H7 (cell line): ENCODE data around the gene ZBTB48. TPM values are rescaled to one million over a fixed set of nuclear protein-coding genes. Genes with fewer than 3 reads are reported as not detected.

ENCODE experiments used
- DNase-seq: peaks from one replicate; pipeline ENCODE4 v3.0.0; 2012
- H3K27me3 ChIP-seq: 2 replicates; pipeline ENCODE4 v1.6.0; 2011; ENCODE audit warnings: mild to moderate bottlenecking, low read length; ENCODE audit not compliant: control insufficient read depth, insufficient read depth
- H3K36me3 ChIP-seq: replicated peaks from 2 replicates; pipeline ENCODE4 v1.5.1; 2011; ENCODE audit warnings: low read length; ENCODE audit not compliant: control insufficient read depth, insufficient read depth
- H3K4me3 ChIP-seq: 2 replicates; pipeline ENCODE4 v1.5.1; 2011; ENCODE audit warnings: low read depth, mild to moderate bottlenecking, control low read depth, low read length, moderate library complexity; ENCODE audit not compliant: insufficient read depth
- total RNA-seq: library from RNA; depleted of rRNA; stranded (reverse); fragments of >200 nt; shearing (Covaris generic); gene quantifications from 2 replicates; pipeline ENCODE4 v1.2.3, GENCODE V29; 2014

Gene ZBTB48
- total RNA-seq, 1 experiment from 2014 or later: 40.4 TPM

DNA sequence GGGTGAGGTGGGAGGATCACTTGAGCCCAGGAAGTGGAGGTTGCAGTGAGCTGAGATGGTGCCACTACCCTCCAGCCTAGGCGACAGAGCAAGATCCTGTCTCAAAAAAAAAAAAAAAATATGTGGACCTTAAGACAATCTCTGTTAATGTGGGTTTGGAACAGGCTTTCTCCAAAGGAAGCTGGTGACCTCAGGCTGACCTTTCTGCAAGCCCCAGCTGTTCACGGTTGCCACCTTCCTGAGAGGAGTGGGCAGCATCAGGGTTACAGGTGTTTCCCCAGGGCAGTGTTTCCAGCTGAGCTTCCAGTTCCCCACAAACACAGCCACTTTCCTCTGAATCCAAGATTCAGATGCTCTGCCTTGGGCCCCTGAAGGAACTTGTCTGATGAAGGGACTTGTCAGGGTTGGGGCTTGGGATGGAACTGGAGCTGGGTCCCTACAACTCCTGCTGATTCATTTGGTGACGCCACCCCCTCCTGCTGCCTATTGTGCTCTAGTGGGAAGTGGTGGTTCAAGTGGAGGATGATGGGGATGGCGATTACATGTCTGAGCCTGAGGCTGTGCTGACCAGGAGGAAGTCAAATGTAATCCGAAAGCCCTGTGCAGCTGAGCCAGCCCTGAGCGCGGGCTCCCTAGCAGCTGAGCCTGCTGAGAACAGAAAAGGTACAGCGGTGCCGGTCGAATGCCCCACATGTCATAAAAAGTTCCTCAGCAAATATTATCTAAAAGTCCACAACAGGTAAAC lies 1.9 kb downstream of the ZBTB48 start:
- no peak for DNase-seq
- Histone ChIP-seq H3K36me3 (no peaks in the 10 kb centered on the region; the same call in none of the 2 replicates), H3K4me3 (no peak overlapping the region), H3K27me3 (no peaks in the 10 kb centered on the region)

DNA sequence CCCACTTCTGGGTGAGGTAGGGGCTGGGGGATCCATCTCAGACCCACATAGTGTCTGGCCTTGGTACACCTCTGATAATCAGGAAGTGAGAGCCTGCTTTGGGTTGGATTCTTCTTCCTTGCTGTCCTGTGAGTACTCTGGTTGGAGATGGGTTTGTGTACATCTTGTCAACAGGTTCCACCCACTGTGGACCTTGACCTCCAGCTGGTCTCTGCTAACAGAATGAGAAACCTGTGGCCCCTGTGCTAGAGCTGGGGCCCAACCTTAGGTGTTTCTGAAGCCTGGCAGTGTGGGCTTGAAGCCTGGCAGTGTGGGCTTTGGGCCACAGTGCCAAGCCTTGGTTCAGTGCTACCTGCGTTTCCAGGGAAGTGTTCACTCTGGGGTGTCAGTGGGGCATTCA lies 2.6 kb downstream of the ZBTB48 start:
- Histone ChIP-seq H3K27me3 (no peaks in the 10 kb centered on the region), H3K36me3 (no peaks in the 10 kb centered on the region; the same call in none of the 2 replicates), H3K4me3 (no peak overlapping the region)
- no peak for DNase-seq

DNA sequence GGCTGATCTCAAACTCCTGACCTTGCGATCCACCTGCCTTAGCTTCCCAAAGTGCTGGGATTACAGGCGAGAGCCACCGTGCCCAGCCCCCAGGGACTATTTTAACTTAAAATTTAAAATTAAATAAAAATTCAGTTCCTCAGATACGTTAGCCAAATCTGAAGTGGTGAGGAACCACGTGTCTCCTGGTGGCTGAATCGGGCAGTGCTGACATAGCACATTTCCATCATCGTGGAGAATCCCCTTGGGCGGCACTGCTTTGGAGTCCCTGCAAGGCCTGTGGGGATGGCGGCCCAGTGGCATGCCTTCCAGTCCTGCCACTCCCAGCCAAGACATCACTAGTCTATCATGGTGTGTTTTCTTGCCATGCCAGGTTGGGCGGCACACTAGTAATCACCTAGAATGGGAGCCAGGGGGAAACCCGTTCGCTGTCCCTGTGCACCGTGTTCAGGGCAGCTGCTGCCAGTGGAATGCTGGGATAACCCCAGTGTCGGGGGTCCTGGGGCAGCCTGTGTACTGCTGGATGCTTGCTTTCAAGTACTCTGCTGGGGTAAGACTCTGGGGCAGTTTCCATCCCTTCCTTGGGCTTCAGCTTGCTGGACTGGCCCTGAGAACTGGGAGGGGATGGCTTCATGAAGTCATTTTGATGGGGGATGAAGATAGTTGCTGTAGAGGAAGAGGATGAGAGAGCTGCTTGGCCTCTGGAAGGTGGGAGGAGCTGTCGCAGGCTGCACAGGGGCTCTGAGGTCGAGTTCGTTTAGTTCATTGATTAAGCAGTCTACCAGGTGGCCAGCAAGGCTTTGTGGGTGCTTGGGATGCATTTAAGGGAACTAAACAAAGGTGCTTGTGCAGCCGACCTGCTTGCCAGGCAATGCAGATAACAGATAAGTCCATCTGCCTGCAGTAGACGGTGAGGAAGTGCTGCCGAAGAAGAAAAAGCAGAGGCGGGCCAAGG lies 4.6 kb downstream of the ZBTB48 start:
- Histone ChIP-seq H3K27me3 (no peaks in the 10 kb centered on the region), H3K4me3 (no peak overlapping the region), H3K36me3 (peaks cover 4% of the 10 kb centered on the region)
- peak; percentile 69 for DNase-seq

DNA sequence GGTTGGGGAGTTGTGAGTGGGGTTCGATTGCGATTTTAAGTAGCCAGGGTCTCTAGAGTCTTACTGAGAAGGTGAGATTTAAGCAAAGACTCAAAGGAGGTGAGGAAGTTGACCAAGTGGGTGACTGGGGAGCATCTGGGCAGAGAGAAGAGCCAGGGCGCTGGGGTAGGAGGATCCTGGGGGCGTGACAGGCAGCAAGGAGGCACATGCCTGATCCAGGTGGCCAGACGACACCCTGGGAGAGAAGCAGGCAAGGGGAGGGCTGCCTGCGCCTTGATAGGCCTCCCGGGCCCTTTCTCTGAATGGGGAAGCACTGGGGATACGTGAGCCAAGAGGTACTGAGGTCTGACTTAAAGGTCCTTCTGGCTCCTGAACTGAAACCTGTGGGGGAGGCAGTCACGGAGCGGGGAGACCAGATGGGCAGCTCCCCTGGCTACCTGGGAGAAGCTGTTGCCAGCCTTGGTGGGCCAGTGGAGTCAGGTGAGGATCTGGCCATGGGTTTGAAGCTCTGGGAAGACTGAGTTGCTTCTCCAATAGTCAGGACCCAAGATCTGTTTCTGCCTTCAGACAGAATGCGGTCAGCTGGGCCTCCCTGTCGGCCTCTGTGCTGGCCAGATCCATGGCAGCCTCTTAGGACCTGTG lies 5.4 kb downstream of the ZBTB48 start:
- peaks cover 5% of the 10 kb centered on the region for H3K36me3 ChIP-seq

DNA sequence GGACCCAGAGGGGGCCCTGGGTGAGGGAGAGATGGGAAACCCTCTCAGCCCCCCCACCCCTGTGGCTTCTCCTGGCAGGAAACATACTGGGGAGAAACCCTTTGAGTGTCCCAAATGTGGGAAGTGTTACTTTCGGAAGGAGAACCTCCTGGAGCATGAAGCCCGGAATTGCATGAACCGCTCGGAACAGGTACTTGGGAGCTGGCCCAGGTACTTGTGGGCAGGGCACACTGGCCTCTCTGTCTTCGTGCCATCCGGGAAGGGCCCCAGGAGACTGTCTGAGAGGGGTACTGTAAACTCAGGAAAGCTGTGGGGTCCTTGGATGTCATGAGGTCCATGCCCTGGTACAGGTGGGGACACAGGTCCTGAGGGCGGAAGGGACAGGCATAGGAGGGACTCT lies 6.0 kb downstream of the ZBTB48 start:
- H3K36me3 ChIP-seq: peaks cover 5% of the 10 kb centered on the region
- no peak overlapping the region for H3K4me3 ChIP-seq
- no peak for DNase-seq
- H3K27me3 ChIP-seq: no peaks in the 10 kb centered on the region

More for the DNA sequence above, 5.4 kb downstream of the ZBTB48 start:
- DNase-seq: peak; percentile 61
- no peak overlapping the region for H3K4me3 ChIP-seq
- no peaks in the 10 kb centered on the region for H3K27me3 ChIP-seq

DNA sequence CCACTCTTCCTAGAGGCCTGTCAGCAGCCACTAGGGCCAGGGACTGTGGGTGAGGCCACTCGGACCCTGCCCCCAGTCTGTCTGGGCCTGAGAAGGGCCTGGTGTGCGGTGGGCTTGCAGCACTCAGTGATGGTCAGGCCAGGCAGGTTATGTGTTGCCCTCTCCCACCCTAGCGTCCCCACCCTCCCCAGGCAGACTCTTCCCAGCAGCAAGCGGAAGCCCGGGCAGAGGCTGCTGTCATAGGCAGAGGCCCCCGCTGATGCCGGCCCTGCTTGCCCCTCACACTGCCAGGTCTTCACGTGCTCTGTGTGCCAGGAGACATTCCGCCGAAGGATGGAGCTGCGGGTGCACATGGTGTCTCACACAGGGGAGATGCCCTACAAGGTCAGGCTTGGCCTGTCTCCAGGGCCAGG lies 6.6 kb downstream of the ZBTB48 start:
- Histone ChIP-seq H3K36me3 (peaks cover 5% of the 10 kb centered on the region), H3K27me3 (no peaks in the 10 kb centered on the region), H3K4me3 (no peak overlapping the region)
- peak; percentile 46 for DNase-seq

DNA sequence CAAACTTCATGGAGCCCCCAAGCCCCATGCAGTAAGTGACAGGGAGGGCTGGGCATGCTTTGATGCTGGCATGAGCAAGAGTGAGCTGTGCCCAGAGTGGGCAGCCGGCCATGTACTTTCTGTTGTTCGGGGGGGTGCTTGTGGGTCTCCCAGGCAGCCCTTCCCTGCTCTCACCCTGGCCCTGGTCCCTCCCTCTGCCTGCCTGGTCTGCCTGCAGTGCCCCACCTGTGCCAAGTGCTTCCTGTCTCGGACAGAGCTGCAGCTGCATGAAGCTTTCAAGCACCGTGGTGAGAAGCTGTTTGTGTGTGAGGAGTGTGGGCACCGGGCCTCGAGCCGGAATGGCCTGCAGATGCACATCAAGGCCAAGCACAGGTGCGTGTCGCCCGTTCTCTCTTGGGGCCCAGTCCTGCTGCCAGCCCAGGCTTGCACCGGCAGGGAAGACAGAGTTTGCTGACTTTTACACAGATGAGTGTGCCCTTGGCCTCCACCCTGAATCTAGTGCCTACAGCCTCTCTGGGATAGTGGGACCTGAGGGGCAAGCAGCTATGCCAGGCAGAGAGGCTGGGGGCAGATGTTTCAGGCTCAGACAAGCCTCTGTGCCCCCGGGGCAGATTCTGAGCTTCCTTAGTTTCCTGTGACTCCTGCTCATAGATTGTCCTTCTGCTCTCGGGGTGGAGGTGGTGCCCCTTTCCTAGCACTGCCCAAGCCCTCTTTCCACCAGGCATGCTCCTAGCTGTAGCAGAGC lies 7.6 kb downstream of the ZBTB48 start:
- Histone ChIP-seq H3K36me3 (peaks cover 7% of the 10 kb centered on the region), H3K27me3 (no peaks in the 10 kb centered on the region), H3K4me3 (no peak overlapping the region)
- peak; percentile 39 for DNase-seq

DNA sequence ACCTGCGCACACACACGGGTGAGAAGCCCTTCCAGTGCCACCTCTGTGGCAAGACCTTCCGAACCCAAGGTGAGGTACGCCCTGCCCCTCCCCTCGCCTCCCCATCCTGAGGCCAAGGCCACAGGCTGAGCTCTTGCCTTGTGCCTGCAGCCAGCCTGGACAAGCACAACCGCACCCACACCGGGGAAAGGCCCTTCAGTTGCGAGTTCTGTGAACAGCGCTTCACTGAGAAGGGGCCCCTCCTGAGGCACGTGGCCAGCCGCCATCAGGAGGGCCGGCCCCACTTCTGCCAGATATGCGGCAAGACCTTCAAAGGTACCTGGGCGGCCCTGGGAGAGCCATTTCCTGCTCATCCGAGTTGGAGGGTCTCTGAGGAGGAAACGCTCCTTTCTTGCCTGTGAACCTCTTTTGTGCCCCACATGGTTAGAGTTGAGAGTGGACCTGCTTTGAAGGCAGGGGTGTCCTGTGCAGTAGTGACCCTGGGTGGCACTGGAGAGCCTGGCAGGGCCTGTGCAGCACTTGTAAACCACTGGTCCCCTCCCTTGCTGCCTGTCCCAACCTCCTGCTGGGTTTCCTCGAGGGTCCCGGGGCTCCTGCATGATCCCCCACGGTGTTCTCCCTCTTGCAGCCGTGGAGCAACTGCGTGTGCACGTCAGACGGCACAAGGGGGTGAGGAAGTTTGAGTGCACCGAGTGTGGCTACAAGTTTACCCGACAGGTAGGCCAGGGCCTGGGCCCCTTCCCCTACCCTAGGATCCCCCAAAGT lies 8.5 kb downstream of the ZBTB48 start:
- Histone ChIP-seq H3K4me3 (no peak overlapping the region), H3K27me3 (no peaks in the 10 kb centered on the region), H3K36me3 (peaks cover 10% of the 10 kb centered on the region)
- DNase-seq: peak; percentile 54

DNA sequence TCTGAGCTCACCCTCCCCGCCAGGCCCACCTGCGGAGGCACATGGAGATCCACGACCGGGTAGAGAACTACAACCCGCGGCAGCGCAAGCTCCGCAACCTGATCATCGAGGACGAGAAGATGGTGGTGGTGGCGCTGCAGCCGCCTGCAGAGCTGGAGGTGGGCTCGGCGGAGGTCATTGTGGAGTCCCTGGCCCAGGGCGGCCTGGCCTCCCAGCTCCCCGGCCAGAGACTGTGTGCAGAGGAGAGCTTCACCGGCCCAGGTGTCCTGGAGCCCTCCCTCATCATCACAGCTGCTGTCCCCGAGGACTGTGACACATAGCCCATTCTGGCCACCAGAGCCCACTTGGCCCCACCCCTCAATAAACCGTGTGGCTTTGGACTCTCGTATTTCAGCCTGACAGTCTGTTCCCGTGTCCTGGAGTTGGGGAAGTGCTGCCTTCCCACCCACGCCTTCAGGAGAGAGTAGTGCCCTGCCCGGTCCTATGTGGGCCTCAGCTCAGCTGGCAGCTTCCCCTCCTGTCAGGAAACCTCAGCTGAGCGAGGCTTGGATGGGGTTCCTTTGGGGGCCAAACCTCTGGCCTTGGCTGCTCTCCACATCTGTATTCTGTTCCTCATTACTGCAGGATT lies 9.2 kb downstream of the ZBTB48 start:
- Histone ChIP-seq H3K36me3 (peaks cover 14% of the 10 kb centered on the region), H3K4me3 (no peak overlapping the region), H3K27me3 (no peaks in the 10 kb centered on the region)
- DNase-seq: peak; percentile 66

DNA sequence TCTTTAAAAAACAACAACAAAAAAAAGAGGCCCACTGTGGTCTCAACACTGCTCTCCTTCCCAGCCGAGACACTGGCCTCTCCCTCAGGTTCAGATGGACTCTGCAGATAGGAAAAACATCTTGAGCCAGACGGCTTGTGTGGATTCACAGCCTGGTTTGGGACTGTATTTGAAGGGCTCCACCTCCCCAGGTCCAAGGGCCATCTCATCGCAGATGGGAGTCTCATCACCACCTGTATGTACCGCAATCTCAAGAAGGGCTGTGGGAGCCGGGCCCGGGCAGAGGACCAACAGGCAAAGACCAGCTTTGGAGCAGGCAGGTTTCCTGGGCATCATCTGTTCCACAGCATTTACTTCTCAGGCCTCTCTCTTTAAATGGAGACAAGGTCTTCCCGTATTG lies 10.3 kb downstream of the ZBTB48 start:
- H3K27me3 ChIP-seq: no peaks in the 10 kb centered on the region
- no peak for DNase-seq
- H3K4me3 ChIP-seq: no peak overlapping the region
- peaks cover 18% of the 10 kb centered on the region for H3K36me3 ChIP-seq

DNA sequence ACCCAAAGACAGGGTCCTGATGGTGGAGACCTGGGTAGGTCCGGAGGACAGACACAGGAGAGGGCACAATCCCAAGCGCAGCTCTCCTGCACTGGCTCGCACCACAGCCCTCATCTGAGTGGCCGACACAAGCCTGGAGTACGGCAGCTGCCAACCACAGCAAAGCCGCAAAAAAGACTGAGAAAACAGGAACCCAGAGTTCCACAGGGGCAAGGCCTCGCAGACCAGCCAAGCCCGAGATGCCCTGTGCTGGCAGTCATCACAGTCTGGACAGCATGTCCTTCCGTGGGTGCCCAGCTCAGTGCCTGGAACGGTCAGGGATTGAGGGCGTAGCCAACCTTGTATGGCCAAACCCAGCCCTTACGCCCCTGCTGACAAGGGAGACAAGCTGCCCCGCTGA lies 11.4 kb downstream of the ZBTB48 start:
- H3K27me3 ChIP-seq: no peaks in the 10 kb centered on the region
- H3K4me3 ChIP-seq: no peak overlapping the region
- DNase-seq: no peak
- peaks cover 27% of the 10 kb centered on the region for H3K36me3 ChIP-seq

DNA sequence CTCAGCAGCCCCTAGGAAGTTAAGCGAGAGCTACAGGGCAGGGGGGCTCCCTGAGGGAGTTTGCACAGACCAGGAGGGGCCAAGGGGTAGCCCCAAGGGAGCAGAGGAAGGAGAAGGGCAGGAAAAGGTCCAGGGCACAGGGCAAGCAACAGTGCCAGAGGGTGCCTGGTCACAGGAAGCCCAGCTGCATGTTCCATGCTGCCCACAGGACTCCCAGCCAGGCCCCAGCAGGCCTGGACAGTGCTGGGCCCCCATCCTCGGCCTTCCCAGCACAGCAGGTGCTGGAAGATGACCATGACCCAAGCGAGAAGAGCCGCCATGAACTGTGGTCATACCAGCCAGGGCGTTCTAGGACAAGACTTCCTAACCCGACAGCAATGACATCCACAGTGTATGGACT lies 11.8 kb downstream of the ZBTB48 start:
- H3K36me3 ChIP-seq: peaks cover 31% of the 10 kb centered on the region

DNA sequence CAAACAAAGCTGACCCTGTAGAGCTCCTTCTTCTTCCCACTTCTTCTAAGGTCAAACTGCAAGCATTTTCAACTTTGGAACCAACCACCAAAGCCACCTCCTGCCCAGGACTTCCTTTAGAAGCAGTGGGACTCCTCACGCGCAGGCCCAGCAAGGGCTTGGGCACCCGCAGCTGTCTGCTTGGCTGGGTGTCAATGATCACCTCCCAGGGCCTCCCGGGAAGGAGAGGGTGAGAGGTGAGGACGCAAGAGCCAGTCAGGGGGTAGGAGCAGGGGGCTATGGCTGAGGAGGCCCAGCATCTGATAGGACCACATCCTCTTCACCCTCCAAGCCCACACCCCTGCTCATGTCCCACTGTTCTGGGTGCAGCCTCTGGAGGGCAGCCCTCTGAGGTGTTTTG lies 12.6 kb downstream of the ZBTB48 start:
- H3K4me3 ChIP-seq: no peak overlapping the region
- peaks cover 34% of the 10 kb centered on the region for H3K36me3 ChIP-seq
- no peaks in the 10 kb centered on the region for H3K27me3 ChIP-seq
- no peak for DNase-seq

More for the DNA sequence above, 11.8 kb downstream of the ZBTB48 start:
- H3K4me3 ChIP-seq: no peak overlapping the region
- H3K27me3 ChIP-seq: no peaks in the 10 kb centered on the region
- no peak for DNase-seq
